ENCODE data around the gene GOLPH3.

Gene GOLPH3

DNA sequence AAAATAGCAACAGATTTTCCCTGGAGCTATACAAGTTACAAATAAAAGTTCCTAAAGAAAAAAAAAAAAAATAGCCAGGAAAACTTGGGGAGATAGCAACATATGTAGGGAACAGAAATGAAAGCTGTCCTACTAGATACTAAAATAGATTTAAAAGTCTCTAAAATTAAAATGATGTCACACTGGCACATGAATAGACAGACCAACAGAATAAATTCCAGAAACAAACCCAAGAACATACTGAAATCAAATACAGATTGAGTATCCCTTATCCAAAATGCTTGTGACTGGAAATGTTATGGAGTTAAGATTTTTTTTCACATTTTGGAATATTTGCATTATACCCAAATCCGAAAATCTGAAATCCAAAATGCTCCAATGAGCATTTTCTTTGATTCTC, 23.8 kb downstream of the GOLPH3 start (continued):
- TF ChIP-seq, protein P1, sequence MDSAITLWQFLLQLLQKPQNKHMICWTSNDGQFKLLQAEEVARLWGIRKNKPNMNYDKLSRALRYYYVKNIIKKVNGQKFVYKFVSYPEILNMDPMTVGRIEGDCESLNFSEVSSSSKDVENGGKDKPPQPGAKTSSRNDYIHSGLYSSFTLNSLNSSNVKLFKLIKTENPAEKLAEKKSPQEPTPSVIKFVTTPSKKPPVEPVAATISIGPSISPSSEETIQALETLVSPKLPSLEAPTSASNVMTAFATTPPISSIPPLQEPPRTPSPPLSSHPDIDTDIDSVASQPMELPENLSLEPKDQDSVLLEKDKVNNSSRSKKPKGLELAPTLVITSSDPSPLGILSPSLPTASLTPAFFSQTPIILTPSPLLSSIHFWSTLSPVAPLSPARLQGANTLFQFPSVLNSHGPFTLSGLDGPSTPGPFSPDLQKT (IDR thresholded peaks at IDR 0.05; ENCODE audit: borderline replicate concordance, low read depth, low read length): no peak
- no peak for TF ChIP-seq ZNF311 (tag by site-specific recombination; IDR thresholded peaks at IDR 0.05; ENCODE audit: borderline replicate concordance)
- TF ChIP-seq, protein P2, sequence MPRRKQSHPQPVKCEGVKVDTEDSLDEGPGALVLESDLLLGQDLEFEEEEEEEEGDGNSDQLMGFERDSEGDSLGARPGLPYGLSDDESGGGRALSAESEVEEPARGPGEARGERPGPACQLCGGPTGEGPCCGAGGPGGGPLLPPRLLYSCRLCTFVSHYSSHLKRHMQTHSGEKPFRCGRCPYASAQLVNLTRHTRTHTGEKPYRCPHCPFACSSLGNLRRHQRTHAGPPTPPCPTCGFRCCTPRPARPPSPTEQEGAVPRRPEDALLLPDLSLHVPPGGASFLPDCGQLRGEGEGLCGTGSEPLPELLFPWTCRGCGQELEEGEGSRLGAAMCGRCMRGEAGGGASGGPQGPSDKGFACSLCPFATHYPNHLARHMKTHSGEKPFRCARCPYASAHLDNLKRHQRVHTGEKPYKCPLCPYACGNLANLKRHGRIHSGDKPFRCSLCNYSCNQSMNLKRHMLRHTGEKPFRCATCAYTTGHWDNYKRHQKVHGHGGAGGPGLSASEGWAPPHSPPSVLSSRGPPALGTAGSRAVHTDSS (tag by site-specific recombination; IDR thresholded peaks at IDR 0.05): no peak

DNA sequence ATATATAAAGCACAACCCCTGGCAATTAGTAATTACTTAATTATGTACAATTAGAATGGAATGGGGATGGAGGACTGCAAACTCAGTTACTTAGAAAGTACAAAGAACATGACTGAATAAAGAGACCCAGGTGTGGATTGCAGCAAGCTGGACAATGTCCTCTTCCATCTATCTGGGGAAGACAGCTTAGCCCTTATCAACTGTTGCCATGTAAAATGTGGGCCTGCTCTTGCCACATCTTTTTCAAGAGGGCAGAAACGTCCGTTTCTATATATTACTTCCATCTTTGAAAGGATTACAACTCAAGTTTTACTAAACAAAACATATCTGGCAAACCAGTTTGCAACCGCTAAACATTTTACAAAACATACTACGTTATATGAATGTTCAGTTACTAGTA, 26.2 kb downstream of the GOLPH3 start:
- Histone ChIP-seq H3K9me3 (ENCODE audit: control insufficient read depth, insufficient read depth, low read depth, low read length) (no peaks in the 10 kb centered on the region), H3K4me3 (ENCODE audit: low read depth, low read length) (no peak overlapping the region), H3K36me3 (ENCODE audit: control insufficient read depth in 2 of 2, insufficient read depth in 1 of 2, low read length in 2 of 2) (peaks cover 2 to 6% of the 10 kb centered on the region in 2 experiments; a peak in 2 of 3 replicates), H3K27ac (ENCODE audit: extremely low read depth, low read depth, low read length) (no peak overlapping the region), H3K4me1 (ENCODE audit: control insufficient read depth, insufficient read depth, low read length) (peaks cover 51% of the 10 kb centered on the region)
- TF ChIP-seq ZNF544 (tag by site-specific recombination; IDR thresholded peaks at IDR 0.05): no peak
- no peak for TF ChIP-seq KLF10 (tag by site-specific recombination; IDR thresholded peaks at IDR 0.05)
- no peak for TF ChIP-seq ZEB2 (tag by site-specific recombination; IDR thresholded peaks at IDR 0.05)
- TF ChIP-seq ZBTB48 (tag by site-specific recombination; IDR thresholded peaks at IDR 0.05): no peak
- TF ChIP-seq GLIS1 (tag by site-specific recombination; IDR thresholded peaks at IDR 0.05): no peak
- TF ChIP-seq, protein P2 (tag by site-specific recombination; IDR thresholded peaks at IDR 0.05): no peak
- TF ChIP-seq, protein P3, sequence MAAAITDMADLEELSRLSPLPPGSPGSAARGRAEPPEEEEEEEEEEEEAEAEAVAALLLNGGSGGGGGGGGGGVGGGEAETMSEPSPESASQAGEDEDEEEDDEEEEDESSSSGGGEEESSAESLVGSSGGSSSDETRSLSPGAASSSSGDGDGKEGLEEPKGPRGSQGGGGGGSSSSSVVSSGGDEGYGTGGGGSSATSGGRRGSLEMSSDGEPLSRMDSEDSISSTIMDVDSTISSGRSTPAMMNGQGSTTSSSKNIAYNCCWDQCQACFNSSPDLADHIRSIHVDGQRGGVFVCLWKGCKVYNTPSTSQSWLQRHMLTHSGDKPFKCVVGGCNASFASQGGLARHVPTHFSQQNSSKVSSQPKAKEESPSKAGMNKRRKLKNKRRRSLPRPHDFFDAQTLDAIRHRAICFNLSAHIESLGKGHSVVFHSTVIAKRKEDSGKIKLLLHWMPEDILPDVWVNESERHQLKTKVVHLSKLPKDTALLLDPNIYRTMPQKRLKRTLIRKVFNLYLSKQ (tag by site-specific recombination; IDR thresholded peaks at IDR 0.05; ENCODE audit: borderline replicate concordance): no peak
- TF ChIP-seq ZNF223 (tag by site-specific recombination; IDR thresholded peaks at IDR 0.05): no peak
- no peak for TF ChIP-seq ZNF19 (tag by site-specific recombination; IDR thresholded peaks at IDR 0.05; ENCODE audit: low read depth)
- no peak for TF ChIP-seq ZBTB8A (tag by site-specific recombination; IDR thresholded peaks at IDR 0.05)
- TF ChIP-seq ZNF433 (tag by site-specific recombination; IDR thresholded peaks at IDR 0.05; ENCODE audit: low read depth): no peak
- no peak for TF ChIP-seq HOXC10 (CRISPR knock-in tag; IDR thresholded peaks at IDR 0.05)
- TF ChIP-seq, protein P4, sequence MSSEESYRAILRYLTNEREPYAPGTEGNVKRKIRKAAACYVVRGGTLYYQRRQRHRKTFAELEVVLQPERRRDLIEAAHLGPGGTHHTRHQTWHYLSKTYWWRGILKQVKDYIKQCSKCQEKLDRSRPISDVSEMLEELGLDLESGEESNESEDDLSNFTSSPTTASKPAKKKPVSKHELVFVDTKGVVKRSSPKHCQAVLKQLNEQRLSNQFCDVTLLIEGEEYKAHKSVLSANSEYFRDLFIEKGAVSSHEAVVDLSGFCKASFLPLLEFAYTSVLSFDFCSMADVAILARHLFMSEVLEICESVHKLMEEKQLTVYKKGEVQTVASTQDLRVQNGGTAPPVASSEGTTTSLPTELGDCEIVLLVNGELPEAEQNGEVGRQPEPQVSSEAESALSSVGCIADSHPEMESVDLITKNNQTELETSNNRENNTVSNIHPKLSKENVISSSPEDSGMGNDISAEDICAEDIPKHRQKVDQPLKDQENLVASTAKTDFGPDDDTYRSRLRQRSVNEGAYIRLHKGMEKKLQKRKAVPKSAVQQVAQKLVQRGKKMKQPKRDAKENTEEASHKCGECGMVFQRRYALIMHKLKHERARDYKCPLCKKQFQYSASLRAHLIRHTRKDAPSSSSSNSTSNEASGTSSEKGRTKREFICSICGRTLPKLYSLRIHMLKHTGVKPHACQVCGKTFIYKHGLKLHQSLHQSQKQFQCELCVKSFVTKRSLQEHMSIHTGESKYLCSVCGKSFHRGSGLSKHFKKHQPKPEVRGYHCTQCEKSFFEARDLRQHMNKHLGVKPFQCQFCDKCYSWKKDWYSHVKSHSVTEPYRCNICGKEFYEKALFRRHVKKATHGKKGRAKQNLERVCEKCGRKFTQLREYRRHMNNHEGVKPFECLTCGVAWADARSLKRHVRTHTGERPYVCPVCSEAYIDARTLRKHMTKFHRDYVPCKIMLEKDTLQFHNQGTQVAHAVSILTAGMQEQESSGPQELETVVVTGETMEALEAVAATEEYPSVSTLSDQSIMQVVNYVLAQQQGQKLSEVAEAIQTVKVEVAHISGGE (tag by site-specific recombination; conservative IDR thresholded peaks at IDR 0.05; ENCODE audit: low read depth): no peak
- no peak for TF ChIP-seq ZNF341 (tag by site-specific recombination; IDR thresholded peaks at IDR 0.05; ENCODE audit: low read depth)
- POLR2A ChIA-PET: no interaction called here
- CTCF ChIA-PET: no interaction called here
